B cell (primary cell): ENCODE measurements around the gene RMP24.

Experiments used
- ATAC-seq: fragments of 200-7000 bp; cut with Tn5 transposase; one replicate; pipeline ENCODE4 v1.10.0; 2021; ENCODE audit warnings: low read depth, mild to moderate bottlenecking, moderate number of reproducible peaks, moderate library complexity
- CTCF ChIA-PET: fragments of 350-600 bp; sonication (Branson Sonifier 250); formaldehyde crosslinking; loops from one replicate; lab custom pipeline; 2021; ENCODE audit warnings: antibody characterized with exemption, inconsistent platforms; lab: Charles Lee
- POLR2A ChIA-PET: fragments of 350-600 bp; sonication (Branson Sonifier 250); formaldehyde crosslinking; loops from one replicate; lab custom pipeline; 2021; ENCODE audit warnings: antibody characterized with exemption; lab: Charles Lee
- DNase-seq: peaks from one replicate; pipeline ENCODE4 v3.0.0; 2013
- H2AFZ ChIP-seq: 2 replicates; pipeline ENCODE4 v1.6.1; 2012; ENCODE audit warnings: mild to moderate bottlenecking, low read depth, low read length; ENCODE audit not compliant: insufficient read depth, poor library complexity, severe bottlenecking
- H3K27ac ChIP-seq, 2 donors: 1 replicate in 1 of 2; 2 replicates in 1 of 2; pipeline ENCODE4 v1.5.1; 2012 to 2013; ENCODE audit warnings: low read length in 2 of 2, mild to moderate bottlenecking in 2 of 2, moderate library complexity in 1 of 2
- H3K27me3 ChIP-seq, 4 experiments: fragments of 200-600 bp in 1 of 4; sonication (generic) in 1 of 4; replicated peaks in 1 of 4; 1 replicate in 2 of 4; 2 replicates in 2 of 4; pipeline versions ENCODE4 v1.6.1 to v1.7.0; 2013 to 2016; ENCODE audit warnings: low read length in 3 of 4, mild to moderate bottlenecking in 2 of 4, mixed read lengths in 1 of 4, moderate library complexity in 1 of 4; ENCODE audit not compliant: insufficient read depth in 4 of 4, control insufficient read depth in 3 of 4; ENCODE audit errors: control extremely low read depth in 1 of 4
- H3K36me3 ChIP-seq, 2 experiments: replicated peaks in 1 of 2; 1 replicate in 1 of 2; 2 replicates in 1 of 2; pipeline versions ENCODE4 v1.6.1 to v1.7.1; 2013; ENCODE audit warnings: low read length in 1 of 2; ENCODE audit not compliant: insufficient read depth in 2 of 2, control insufficient read depth in 1 of 2; ENCODE audit errors: control extremely low read depth in 1 of 2, extremely low read depth in 1 of 2
- H3K4me1 ChIP-seq, 2 donors: fragments of 200-600 bp in 1 of 2; sonication (generic) in 1 of 2; 1 replicate in 1 of 2; 2 replicates in 1 of 2; pipeline versions ENCODE4 v1.5.1 to v1.6.1; 2013 to 2017; ENCODE audit warnings: low read length in 2 of 2; ENCODE audit not compliant: control insufficient read depth in 2 of 2, insufficient read depth in 2 of 2
- H3K4me2 ChIP-seq: replicated peaks from 2 replicates; pipeline ENCODE3; 2012; ENCODE audit warnings: mild to moderate bottlenecking, low read depth, low read length; ENCODE audit not compliant: poor library complexity, severe bottlenecking
- H3K4me3 ChIP-seq, 5 experiments: fragments of 200-600 bp in 1 of 5; sonication (generic) in 1 of 5; 1 replicate in 3 of 5; 2 replicates in 2 of 5; pipeline versions ENCODE4 v1.5.1 to v1.7.0; 2011 to 2016; ENCODE audit warnings: low read length in 4 of 5, mild to moderate bottlenecking in 4 of 5, low read depth in 2 of 5, control low read depth in 1 of 5, moderate library complexity in 1 of 5; ENCODE audit not compliant: insufficient read depth in 1 of 5; ENCODE audit errors: control extremely low read depth in 1 of 5, extremely low read depth in 1 of 5
- H3K79me2 ChIP-seq: fragments of 200-600 bp; sonication (generic); one replicate; pipeline ENCODE4 v1.6.0; 2016; ENCODE audit warnings: low read length; ENCODE audit not compliant: control insufficient read depth, insufficient read depth
- H3K9ac ChIP-seq: fragments of 200-600 bp; sonication (generic); 2 replicates; pipeline ENCODE4 v1.6.1; 2017; ENCODE audit warnings: mild to moderate bottlenecking, low read length, moderate library complexity
- H3K9me3 ChIP-seq, 3 donors: one replicate each; pipeline versions ENCODE4 v1.6.1 to v1.7.1; 2013; ENCODE audit warnings: low read length in 2 of 3; ENCODE audit not compliant: control insufficient read depth in 2 of 3, insufficient read depth in 1 of 3; ENCODE audit errors: control extremely low read depth in 1 of 3
- H4K20me1 ChIP-seq: 2 replicates; pipeline ENCODE4 v1.6.0; 2012; ENCODE audit warnings: mild to moderate bottlenecking, low read length; ENCODE audit not compliant: insufficient read depth, control insufficient read depth, poor library complexity, severe bottlenecking
- H3K27ac Mint-ChIP-seq: one replicate; pipeline ENCODE4 v1.8.0; 2021; ENCODE audit warnings: mixed read lengths
- H3K27me3 Mint-ChIP-seq: one replicate; pipeline ENCODE4 v1.8.0; 2021; ENCODE audit warnings: mixed read lengths
- H3K4me1 Mint-ChIP-seq: one replicate; pipeline ENCODE4 v1.8.0; 2021; ENCODE audit warnings: mixed read lengths
- H3K4me3 Mint-ChIP-seq: one replicate; pipeline ENCODE4 v1.8.0; 2021; ENCODE audit warnings: mixed read lengths
- H3K9me3 Mint-ChIP-seq: one replicate; pipeline ENCODE4 v1.8.0; 2022; ENCODE audit warnings: mixed read lengths; ENCODE audit not compliant: insufficient read depth
- EZH2 ChIP-seq: IDR thresholded peaks from 2 replicates; pipeline ENCODE4 v1.6.1; 2012; ENCODE audit warnings: borderline replicate concordance, low read depth, mild to moderate bottlenecking, moderate library complexity, low read length; ENCODE audit not compliant: insufficient read depth, poor library complexity, severe bottlenecking
- WGBS: methylation state at CpG from one replicate; pipeline ENCODE4 v1.1.5; 2013; ENCODE audit warnings: missing lambda C conversion rate; ENCODE audit not compliant: insufficient coverage; 5-methylcytosine and 5-hydroxymethylcytosine counted together
- intact Hi-C: fragments of 100-400 bp; cut with micrococcal nuclease; formaldehyde crosslinking; loops from one replicate; pipeline ENCODE4 v1.10.0; 2022
- TF ChIP-seq, protein P1 (sequence below): fragments of 200-600 bp; IDR thresholded peaks from one replicate; pipeline ENCODE4 v1.8.0; 2022; ENCODE audit warnings: antibody characterized with exemption, mild to moderate bottlenecking

RMP24 gene

DNA sequence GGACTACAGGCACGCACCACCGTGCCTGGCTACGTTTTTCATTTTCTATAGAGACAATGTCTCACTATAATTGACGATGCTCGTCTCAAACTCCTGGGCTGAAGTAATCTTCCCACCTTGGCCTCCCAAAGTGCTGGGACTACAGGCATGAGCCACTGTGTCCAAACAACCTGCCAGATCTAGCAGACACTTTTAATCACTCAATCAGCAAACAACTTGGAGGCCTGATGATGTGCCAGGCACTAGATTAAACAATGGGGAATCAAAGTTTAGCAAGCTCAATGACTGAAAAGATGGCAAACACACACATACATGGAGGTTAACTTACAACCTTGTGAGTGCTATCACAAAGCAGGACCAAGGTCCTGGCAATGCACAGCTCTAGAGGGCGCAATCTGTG is 29.8 kb upstream of the RMP24 start:
- peaks cover 9% of the 10 kb centered on the region for H3K27me3 Mint-ChIP-seq
- no peaks in the 10 kb centered on the region for H3K4me1 Mint-ChIP-seq
- H3K36me3 ChIP-seq = no peaks in the 10 kb centered on the region
- no peak for TF ChIP-seq EZH2
- TF ChIP-seq, protein P1, sequence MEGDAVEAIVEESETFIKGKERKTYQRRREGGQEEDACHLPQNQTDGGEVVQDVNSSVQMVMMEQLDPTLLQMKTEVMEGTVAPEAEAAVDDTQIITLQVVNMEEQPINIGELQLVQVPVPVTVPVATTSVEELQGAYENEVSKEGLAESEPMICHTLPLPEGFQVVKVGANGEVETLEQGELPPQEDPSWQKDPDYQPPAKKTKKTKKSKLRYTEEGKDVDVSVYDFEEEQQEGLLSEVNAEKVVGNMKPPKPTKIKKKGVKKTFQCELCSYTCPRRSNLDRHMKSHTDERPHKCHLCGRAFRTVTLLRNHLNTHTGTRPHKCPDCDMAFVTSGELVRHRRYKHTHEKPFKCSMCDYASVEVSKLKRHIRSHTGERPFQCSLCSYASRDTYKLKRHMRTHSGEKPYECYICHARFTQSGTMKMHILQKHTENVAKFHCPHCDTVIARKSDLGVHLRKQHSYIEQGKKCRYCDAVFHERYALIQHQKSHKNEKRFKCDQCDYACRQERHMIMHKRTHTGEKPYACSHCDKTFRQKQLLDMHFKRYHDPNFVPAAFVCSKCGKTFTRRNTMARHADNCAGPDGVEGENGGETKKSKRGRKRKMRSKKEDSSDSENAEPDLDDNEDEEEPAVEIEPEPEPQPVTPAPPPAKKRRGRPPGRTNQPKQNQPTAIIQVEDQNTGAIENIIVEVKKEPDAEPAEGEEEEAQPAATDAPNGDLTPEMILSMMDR = no peak
- H3K27ac ChIP-seq = no peak overlapping the region
- no peaks in the 10 kb centered on the region for H3K79me2 ChIP-seq
- peaks cover 0 to 5% (median 0%) of the 10 kb centered on the region in 4 experiments for H3K27me3 ChIP-seq
- H3K4me1 ChIP-seq = no peaks in the 10 kb centered on the region
- intact Hi-C loops = no loop called here
- ATAC-seq (no peak), DNase-seq (no peak)
- H3K4me3 Mint-ChIP-seq = no peak overlapping the region
- WGBS = 95% methylated on average over 6 of the region's 6 CpGs
- ChIA-PET POLR2A (no interaction called here), CTCF (interaction anchor here (0.6 kb wide), 1 partner anchor 9 kb away, joined by 5 read pairs; no protein-coding TSS in a partner anchor)
- no peak overlapping the region for H2AFZ ChIP-seq
- no peaks in the 10 kb centered on the region for H3K9me3 ChIP-seq
- no peak overlapping the region for H3K9ac ChIP-seq
- H3K27ac Mint-ChIP-seq = no peak overlapping the region
- no peak overlapping the region for H3K4me2 ChIP-seq
- H4K20me1 ChIP-seq = no peaks in the 10 kb centered on the region
- no peak overlapping the region for H3K4me3 ChIP-seq
- H3K9me3 Mint-ChIP-seq = no peaks in the 10 kb centered on the region

- Mint-ChIP-seq H3K27ac (no peak overlapping the region), H3K4me3 (no peak overlapping the region)
- DNase-seq = no peak
Measured at GRCh38 chr18:35948080-35948479, 24.4 kb upstream of the RMP24 start.

More at GRCh38 chr18:35948080-35948479, 24.4 kb upstream of the RMP24 start:
- Histone ChIP-seq H3K27me3 (peaks cover 0 to 15% (median 7%) of the 10 kb centered on the region in 4 experiments), H2AFZ (no peak overlapping the region), H3K79me2 (no peaks in the 10 kb centered on the region), H3K27ac (no peak overlapping the region), H3K9ac (no peak overlapping the region), H4K20me1 (no peaks in the 10 kb centered on the region), H3K36me3 (no peaks in the 10 kb centered on the region), H3K9me3 (peaks cover 0 to 4% (median 0%) of the 10 kb centered on the region in 3 donors), H3K4me1 (peaks cover 7 to 8% of the 10 kb centered on the region in 2 donors), H3K4me2 (no peak overlapping the region), H3K4me3 (no peak overlapping the region)
- ChIA-PET POLR2A (no interaction called here), CTCF (interaction anchor here (1.5 to 6.3 kb wide), 3 partner anchors 10 to 336 kb away, joined by 4 to 106 read pairs (median 6); no protein-coding TSS in a partner anchor)
- Mint-ChIP-seq H3K27me3 (peaks cover 27% of the 10 kb centered on the region), H3K9me3 (no peaks in the 10 kb centered on the region), H3K4me1 (peaks cover 10% of the 10 kb centered on the region)
- TF ChIP-seq, protein P1 = no peak
- no peak for TF ChIP-seq EZH2
- ATAC-seq = no peak
- intact Hi-C loops = no loop called here
- WGBS = 80% methylated on average over 1 of the region's 3 CpGs
